Tibial nerve (tissue), 4 donors: ENCODE data around the gene SLBP. TPM values are rescaled to one million over a fixed set of nuclear protein-coding genes. Genes with fewer than 3 reads are reported as not detected.

Source experiments
- DNase-seq, 2 donors: peaks; one replicate each; pipeline ENCODE4 v3.0.0-alpha.2; 2019; ENCODE audit warnings: low spot score in 2 of 2
- H3K27ac ChIP-seq, 4 donors: fragments of 200-600 bp; sonication (generic) in 3 of 4; one replicate each; pipeline ENCODE4 v1.5.1; 2017 to 2019; ENCODE audit warnings: mild to moderate bottlenecking in 1 of 4
- H3K27me3 ChIP-seq, 2 donors: fragments of 200-600 bp; sonication (generic) in 1 of 2; one replicate each; pipeline versions ENCODE4 v1.5.1 to v1.6.0; 2017 to 2019
- H3K36me3 ChIP-seq, 3 donors: fragments of 200-600 bp; sonication (generic); one replicate each; pipeline ENCODE4 v1.5.1; 2018 to 2019
- H3K4me1 ChIP-seq, 4 donors: fragments of 200-600 bp; sonication (generic) in 3 of 4; one replicate each; pipeline ENCODE4 v1.5.1; 2017 to 2019
- H3K4me3 ChIP-seq, 4 donors: fragments of 200-600 bp; sonication (generic) in 3 of 4; one replicate each; pipeline ENCODE4 v1.5.1; 2017 to 2019; ENCODE audit warnings: mild to moderate bottlenecking in 1 of 4, moderate library complexity in 1 of 4
- H3K9me3 ChIP-seq, 4 donors: fragments of 200-600 bp; sonication (generic) in 3 of 4; one replicate each; pipeline ENCODE4 v1.5.1; 2017 to 2019
- EP300 ChIP-seq, 2 donors: sonication (generic); formaldehyde crosslinking; IDR thresholded peaks; one replicate each; pipeline ENCODE4 v1.6.1; 2017; ENCODE audit warnings: antibody characterized with exemption in 2 of 2, mild to moderate bottlenecking in 1 of 2
- POLR2A ChIP-seq, 2 donors: fragments of 450-650 bp; IDR thresholded peaks; one replicate each; pipeline ENCODE4 v1.6.1; 2017; ENCODE audit warnings: antibody characterized with exemption in 2 of 2, mild to moderate bottlenecking in 2 of 2, moderate library complexity in 2 of 2
- WGBS, 2 donors: methylation state at CpG; one replicate each; pipeline ENCODE4 v1.1.5; 2018; 5-methylcytosine and 5-hydroxymethylcytosine counted together
- total RNA-seq, 4 donors: library from RNA; depleted of rRNA; stranded (reverse); fragments of >200 nt; gene quantifications; one replicate each; pipeline ENCODE4 v1.1.0, GENCODE V29; 2016
- TF ChIP-seq, protein P1 (sequence below), 5 experiments: fragments of 200-600 bp in 3 of 5; fragments of 450-650 bp in 2 of 5; sonication (generic) in 3 of 5; IDR thresholded peaks; one replicate each; pipeline ENCODE4 v1.5.1; 2016 to 2019; ENCODE audit warnings: antibody characterized with exemption in 5 of 5, mild to moderate bottlenecking in 3 of 5, moderate library complexity in 2 of 5

The SLBP gene
- total RNA-seq, 4 donors from 2014 or later, result 41.7 to 55.9 (median 53.5) TPM

DNA sequence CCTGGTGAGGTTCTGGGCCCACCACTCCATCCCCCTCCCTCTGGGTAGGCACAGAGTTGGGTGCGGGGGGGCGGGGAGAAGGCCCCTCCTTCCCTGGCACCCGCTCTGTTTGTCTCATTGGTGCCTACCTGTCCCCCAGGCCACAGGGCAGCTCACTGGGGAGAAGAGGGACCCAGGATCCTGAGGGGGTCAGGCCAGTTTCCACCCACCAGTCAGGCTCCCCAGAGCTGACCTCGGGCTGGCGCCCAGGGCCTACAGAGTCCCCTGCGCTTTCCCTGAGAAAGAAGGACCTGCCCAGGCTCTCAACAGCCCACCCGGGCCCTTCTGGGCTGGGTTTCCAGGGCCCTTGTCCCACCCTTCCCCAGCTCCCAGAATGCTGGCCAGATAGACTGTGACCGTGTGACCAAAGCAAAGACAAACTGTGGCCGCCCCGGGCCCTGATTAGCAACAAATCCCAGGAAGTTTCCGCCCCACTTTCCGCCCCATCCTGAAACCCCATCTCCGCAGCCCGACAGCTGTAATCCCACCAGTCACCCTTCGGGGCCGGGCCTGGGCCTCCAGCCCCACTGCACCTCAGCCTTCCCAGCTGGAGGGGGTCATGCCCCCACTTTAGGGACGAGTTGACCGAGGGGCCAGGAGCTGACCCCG lies 47.2 kb upstream of the SLBP start:
- H3K4me3 ChIP-seq, result no peak overlapping the region
- H3K4me1 ChIP-seq, result peaks cover 0 to 24% (median 13%) of the 10 kb centered on the region in 4 donors
- WGBS, 2 donors, result 79 to 84% methylated on average over 13 to 19 of the region's 19 CpGs
- H3K27ac ChIP-seq, result peak overlapping the region in 1 of 4 donors; percentile 21
- no peaks in the 10 kb centered on the region for H3K36me3 ChIP-seq
- no peaks in the 10 kb centered on the region for H3K9me3 ChIP-seq
- DNase-seq, result no peak
- no peak for TF ChIP-seq EP300 (IDR thresholded peaks at IDR 0.05)
- TF ChIP-seq, protein P1, sequence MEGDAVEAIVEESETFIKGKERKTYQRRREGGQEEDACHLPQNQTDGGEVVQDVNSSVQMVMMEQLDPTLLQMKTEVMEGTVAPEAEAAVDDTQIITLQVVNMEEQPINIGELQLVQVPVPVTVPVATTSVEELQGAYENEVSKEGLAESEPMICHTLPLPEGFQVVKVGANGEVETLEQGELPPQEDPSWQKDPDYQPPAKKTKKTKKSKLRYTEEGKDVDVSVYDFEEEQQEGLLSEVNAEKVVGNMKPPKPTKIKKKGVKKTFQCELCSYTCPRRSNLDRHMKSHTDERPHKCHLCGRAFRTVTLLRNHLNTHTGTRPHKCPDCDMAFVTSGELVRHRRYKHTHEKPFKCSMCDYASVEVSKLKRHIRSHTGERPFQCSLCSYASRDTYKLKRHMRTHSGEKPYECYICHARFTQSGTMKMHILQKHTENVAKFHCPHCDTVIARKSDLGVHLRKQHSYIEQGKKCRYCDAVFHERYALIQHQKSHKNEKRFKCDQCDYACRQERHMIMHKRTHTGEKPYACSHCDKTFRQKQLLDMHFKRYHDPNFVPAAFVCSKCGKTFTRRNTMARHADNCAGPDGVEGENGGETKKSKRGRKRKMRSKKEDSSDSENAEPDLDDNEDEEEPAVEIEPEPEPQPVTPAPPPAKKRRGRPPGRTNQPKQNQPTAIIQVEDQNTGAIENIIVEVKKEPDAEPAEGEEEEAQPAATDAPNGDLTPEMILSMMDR (IDR thresholded peaks at IDR 0.05), result no peak
- TF ChIP-seq POLR2A (IDR thresholded peaks at IDR 0.05), result no peak
- H3K27me3 ChIP-seq, result peaks cover 0 to 22% of the 10 kb centered on the region in 2 donors

GRCh38 chr4:1758306-1759121 lies 46.4 kb upstream of the SLBP start:
- peaks cover 0 to 16% (median 8%) of the 10 kb centered on the region in 4 donors for H3K4me1 ChIP-seq
- no peak overlapping the region for H3K27ac ChIP-seq

GRCh38 chr4:1757836-1758235 lies 45.7 kb upstream of the SLBP start:
- no peak for TF ChIP-seq POLR2A (IDR thresholded peaks at IDR 0.05)
- TF ChIP-seq, protein P1 (IDR thresholded peaks at IDR 0.05), result no peak
- no peak for TF ChIP-seq EP300 (IDR thresholded peaks at IDR 0.05)
- Histone ChIP-seq H3K4me1 (peaks cover 0 to 12% (median 3%) of the 10 kb centered on the region in 4 donors), H3K4me3 (no peak overlapping the region), H3K27ac (no peak overlapping the region), H3K27me3 (peaks cover 0 to 9% of the 10 kb centered on the region in 2 donors), H3K9me3 (no peaks in the 10 kb centered on the region), H3K36me3 (no peaks in the 10 kb centered on the region)
- 53 to 59% methylated on average over 16 to 17 of the region's 17 CpGs for WGBS, 2 donors
- DNase-seq, result no peak

More at GRCh38 chr4:1758306-1759121, 46.4 kb upstream of the SLBP start:
- no peak for TF ChIP-seq EP300 (IDR thresholded peaks at IDR 0.05)
- TF ChIP-seq, protein P1 (IDR thresholded peaks at IDR 0.05), result no peak
- no peak for TF ChIP-seq POLR2A (IDR thresholded peaks at IDR 0.05)
- Histone ChIP-seq H3K9me3 (no peaks in the 10 kb centered on the region), H3K4me3 (no peak overlapping the region), H3K27me3 (peaks cover 0 to 15% of the 10 kb centered on the region in 2 donors), H3K36me3 (no peaks in the 10 kb centered on the region)
- 84 to 88% methylated on average over 17 to 20 of the region's 27 CpGs for WGBS, 2 donors
- no peak for DNase-seq

GRCh38 chr4:1756893-1757779 lies 45.0 kb upstream of the SLBP start:
- 81 to 82% methylated on average over 9 to 11 of the region's 20 CpGs for WGBS, 2 donors
- no peak for TF ChIP-seq POLR2A (IDR thresholded peaks at IDR 0.05)
- no peak for TF ChIP-seq EP300 (IDR thresholded peaks at IDR 0.05)
- TF ChIP-seq, protein P1 (IDR thresholded peaks at IDR 0.05), result no peak
- Histone ChIP-seq H3K27me3 (peaks cover 0 to 2% of the 10 kb centered on the region in 2 donors), H3K27ac (no peak overlapping the region), H3K9me3 (no peaks in the 10 kb centered on the region), H3K36me3 (no peaks in the 10 kb centered on the region), H3K4me1 (peaks cover 0 to 19% (median 10%) of the 10 kb centered on the region in 4 donors), H3K4me3 (no peak overlapping the region)
- DNase-seq, result no peak
